Liver (tissue), 3 donors: ENCODE data around the gene TLK2.
"Not testable (repeated sequence)": the region's sequence is repeated elsewhere in the genome, so short reads cannot be mapped to it uniquely, and the experiment has no call there.

Experiments used
- CTCF ChIP-seq: fragments of 150-350 bp; IDR thresholded peaks from 2 replicates; pipeline ENCODE4 v1.5.1; 2017; ENCODE audit warnings: improper control_type of control experiment, low read depth, low read length; ENCODE audit not compliant: missing input control
- EGR1 ChIP-seq, 2 donors: IDR thresholded peaks; 2 replicates each; pipeline ENCODE4 v1.6.1; 2016 to 2018; ENCODE audit warnings: antibody characterized with exemption in 2 of 2, low read depth in 2 of 2
- FOXA1 ChIP-seq: IDR thresholded peaks from 2 replicates; pipeline ENCODE4 v1.6.1; 2016; ENCODE audit warnings: antibody characterized with exemption
- JUND ChIP-seq, 2 donors: IDR thresholded peaks; 2 replicates each; pipeline ENCODE4 v1.6.1; 2016; ENCODE audit warnings: antibody characterized with exemption in 2 of 2
- MAX ChIP-seq: IDR thresholded peaks from 2 replicates; pipeline ENCODE4 v1.6.1; 2016; ENCODE audit warnings: antibody characterized with exemption
- NR2F2 ChIP-seq: IDR thresholded peaks from 2 replicates; pipeline ENCODE4 v1.6.1; 2016; ENCODE audit warnings: antibody characterized with exemption
- RAD21 ChIP-seq, 2 donors: IDR thresholded peaks; 2 replicates each; pipeline ENCODE4 v1.6.1; 2016; ENCODE audit warnings: antibody characterized with exemption in 2 of 2, mild to moderate bottlenecking in 2 of 2
- REST ChIP-seq: IDR thresholded peaks from 2 replicates; pipeline ENCODE4 v1.6.1; 2016; ENCODE audit warnings: antibody characterized with exemption, mild to moderate bottlenecking
- RXRA ChIP-seq, 2 donors: IDR thresholded peaks; 2 replicates each; pipeline ENCODE4 v1.6.1; 2017 to 2018; ENCODE audit warnings: antibody characterized with exemption in 2 of 2, mild to moderate bottlenecking in 1 of 2
- TAF1 ChIP-seq: conservative IDR thresholded peaks from 2 replicates; pipeline ENCODE4 v1.6.1; 2016; ENCODE audit warnings: antibody characterized with exemption, mild to moderate bottlenecking
- YY1 ChIP-seq: IDR thresholded peaks from 2 replicates; pipeline ENCODE4 v1.6.1; 2016; ENCODE audit warnings: antibody characterized with exemption, mild to moderate bottlenecking
- ZBTB33 ChIP-seq: IDR thresholded peaks from 2 replicates; pipeline ENCODE4 v1.6.1; 2016; ENCODE audit warnings: antibody characterized with exemption
- donor health status: healthy.
- donor health status: healthy.

- TF ChIP-seq CTCF; MAX; EGR1 (IDR thresholded peaks at IDR 0.05; ENCODE audit: low read depth in 2 of 2); ZBTB33; RAD21 (IDR thresholded peaks at IDR 0.05); NR2F2; REST; TAF1; JUND (IDR thresholded peaks at IDR 0.05); FOXA1; RXRA (IDR thresholded peaks at IDR 0.05); YY1: not testable (repeated sequence)
Measured at GRCh38 chr17:62479639-62480258, 1.1 kb downstream of the TLK2 start.
